ENCODE measurements around the gene LRP1B.

- no peak for TF ChIP-seq CTCF (IDR thresholded peaks at IDR 0.05 in 4 of 5, conservative IDR thresholded peaks at IDR 0.05 in 1 of 5)
- TF ChIP-seq POLR2A (IDR thresholded peaks at IDR 0.05) = no peak
Observed at GRCh38 chr2:141362311-141362710, 768.5 kb downstream of the LRP1B start.
